ENCODE measurements around the gene S100A13.

DNA sequence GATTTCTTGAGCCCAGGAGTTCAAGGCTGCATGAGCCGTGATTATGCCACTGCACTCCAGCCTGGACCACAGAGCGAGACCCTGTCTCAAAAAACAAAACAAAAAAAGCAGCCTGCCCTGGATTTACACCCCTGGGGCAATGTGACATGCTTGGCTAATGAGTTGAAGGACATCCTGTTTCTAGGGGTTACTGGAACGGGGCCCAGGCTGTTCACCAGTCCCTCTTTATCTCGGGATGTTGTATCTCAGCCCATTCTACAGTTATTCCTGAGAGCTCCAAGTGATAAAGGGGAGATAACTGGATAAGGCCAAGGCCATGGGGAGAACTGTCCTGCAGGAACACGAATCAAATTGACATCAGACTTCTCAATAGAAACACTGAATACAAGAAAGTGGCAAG lies 40.0 kb downstream of the S100A13 start:
- TF ChIP-seq, protein P1, sequence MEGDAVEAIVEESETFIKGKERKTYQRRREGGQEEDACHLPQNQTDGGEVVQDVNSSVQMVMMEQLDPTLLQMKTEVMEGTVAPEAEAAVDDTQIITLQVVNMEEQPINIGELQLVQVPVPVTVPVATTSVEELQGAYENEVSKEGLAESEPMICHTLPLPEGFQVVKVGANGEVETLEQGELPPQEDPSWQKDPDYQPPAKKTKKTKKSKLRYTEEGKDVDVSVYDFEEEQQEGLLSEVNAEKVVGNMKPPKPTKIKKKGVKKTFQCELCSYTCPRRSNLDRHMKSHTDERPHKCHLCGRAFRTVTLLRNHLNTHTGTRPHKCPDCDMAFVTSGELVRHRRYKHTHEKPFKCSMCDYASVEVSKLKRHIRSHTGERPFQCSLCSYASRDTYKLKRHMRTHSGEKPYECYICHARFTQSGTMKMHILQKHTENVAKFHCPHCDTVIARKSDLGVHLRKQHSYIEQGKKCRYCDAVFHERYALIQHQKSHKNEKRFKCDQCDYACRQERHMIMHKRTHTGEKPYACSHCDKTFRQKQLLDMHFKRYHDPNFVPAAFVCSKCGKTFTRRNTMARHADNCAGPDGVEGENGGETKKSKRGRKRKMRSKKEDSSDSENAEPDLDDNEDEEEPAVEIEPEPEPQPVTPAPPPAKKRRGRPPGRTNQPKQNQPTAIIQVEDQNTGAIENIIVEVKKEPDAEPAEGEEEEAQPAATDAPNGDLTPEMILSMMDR (IDR thresholded peaks at IDR 0.05): no peak
- TF ChIP-seq POLR2A (IDR thresholded peaks at IDR 0.05): no peak

Measured in right lobe of liver (tissue), 4 donors.